Iris pigment epithelial cell (primary cell): Measurements from ENCODE around the gene SFXN3.
"Not testable (repeated sequence)": the region's sequence is repeated elsewhere in the genome, so short reads cannot be mapped to it uniquely, and the experiment has no call there.

ENCODE experiments used
- DNase-seq: peaks from one replicate; pipeline ENCODE4 v3.0.0-alpha.2; 2011; ENCODE audit warnings: low read depth

The SFXN3 gene

DNA sequence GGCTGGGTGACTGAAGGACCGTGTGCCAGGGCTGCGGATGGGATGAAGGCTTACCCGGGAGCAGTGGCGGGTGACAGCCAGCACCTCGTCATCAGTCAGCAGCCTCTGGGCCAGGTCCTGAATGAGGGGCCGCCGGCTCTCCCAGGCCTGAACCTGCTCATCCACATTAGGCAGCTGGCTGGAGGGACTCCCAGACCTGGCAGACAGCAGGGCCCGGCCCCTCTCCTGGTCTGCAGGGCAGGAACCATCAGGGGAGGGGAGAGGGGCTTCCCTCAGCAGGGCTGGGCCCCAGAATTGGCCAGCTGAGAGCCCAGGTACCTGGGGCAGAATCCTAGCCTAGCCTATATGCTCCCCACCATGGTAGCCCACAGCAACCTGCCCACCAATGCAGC is 15.5 kb upstream of the SFXN3 start:
- DNase-seq: no peak

DNA sequence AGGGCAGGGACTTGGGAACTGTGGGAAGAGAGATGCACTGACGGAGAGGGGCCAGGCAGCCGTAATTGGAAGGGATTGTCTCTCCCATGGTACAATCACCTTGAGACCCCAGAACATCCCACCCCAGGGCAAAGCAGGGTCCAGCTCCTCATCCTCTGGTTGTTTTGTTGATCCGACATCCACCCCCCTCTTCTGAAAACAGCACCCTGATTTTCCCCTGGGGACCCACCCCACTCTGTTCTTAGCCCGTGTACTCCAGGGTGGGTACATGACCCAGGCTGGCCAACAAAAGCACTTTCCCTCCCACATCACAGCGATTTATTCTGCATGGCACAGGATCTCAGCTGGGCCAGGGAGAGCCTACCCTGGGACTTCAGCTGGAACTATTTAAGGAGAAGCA is 14.2 kb upstream of the SFXN3 start:
- DNase-seq: no peak

GRCh38 chr10:101018118-101018599 is 12.9 kb upstream of the SFXN3 start:
- no peak for DNase-seq

GRCh38 chr10:101018600-101019439 is 12.2 kb upstream of the SFXN3 start:
- peak; percentile 79 for DNase-seq

DNA sequence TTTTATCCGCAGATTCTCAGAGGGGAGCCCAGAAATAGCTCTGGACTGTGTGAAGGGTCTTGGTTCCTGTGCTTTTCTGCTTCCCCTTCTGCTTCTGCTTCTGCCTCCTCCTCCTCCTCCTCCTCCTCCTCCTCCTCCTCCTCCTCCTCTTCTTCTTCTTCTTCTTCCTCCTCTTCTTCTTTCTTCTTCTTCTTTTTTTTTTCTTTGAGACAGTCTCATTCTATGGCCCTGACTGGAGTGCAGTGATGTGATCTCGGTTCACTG is 11.7 kb upstream of the SFXN3 start:
- no peak for DNase-seq

GRCh38 chr10:101020427-101021075 is 10.5 kb upstream of the SFXN3 start:
- DNase-seq: no peak

GRCh38 chr10:101021239-101021638 is 9.8 kb upstream of the SFXN3 start:
- DNase-seq: no peak

GRCh38 chr10:101021692-101022251 is 9.3 kb upstream of the SFXN3 start:
- DNase-seq: no peak

DNA sequence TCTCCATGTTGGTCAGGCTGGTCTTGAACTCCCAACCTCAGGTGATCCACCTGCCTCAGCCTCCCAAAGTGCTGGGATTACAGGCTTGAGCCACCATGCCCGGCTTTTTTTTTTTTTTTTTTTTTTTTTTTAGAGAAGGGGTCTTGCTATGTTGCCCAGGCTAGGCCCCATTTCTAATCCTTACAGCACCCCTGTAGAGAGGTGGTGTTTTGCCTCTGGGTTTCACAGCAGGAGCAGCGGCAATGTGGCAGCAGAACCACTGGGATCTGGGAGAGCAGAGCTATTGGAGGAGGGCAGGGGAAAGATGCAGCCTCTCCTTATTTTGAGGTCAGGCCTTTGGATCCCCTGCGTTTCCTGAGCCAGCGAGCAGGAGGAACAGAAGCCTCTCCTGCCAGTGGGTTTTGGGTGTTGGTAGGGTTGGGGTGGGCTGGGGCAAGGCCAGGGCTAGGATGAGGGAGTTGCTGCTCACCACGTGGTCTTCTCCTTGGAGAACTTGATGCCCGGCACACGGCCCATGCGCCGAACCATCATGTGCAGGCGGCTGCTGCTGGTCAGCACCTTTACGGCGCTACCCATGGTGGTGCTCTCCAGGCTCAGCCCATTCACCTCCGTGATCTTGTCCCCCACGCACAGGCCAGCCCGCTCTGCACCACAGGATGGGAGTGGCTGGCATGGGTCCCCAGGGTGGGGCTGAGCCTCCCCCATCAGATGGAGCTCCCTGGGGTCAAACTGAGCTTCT is 7.9 kb upstream of the SFXN3 start:
- DNase-seq: no peak

DNA sequence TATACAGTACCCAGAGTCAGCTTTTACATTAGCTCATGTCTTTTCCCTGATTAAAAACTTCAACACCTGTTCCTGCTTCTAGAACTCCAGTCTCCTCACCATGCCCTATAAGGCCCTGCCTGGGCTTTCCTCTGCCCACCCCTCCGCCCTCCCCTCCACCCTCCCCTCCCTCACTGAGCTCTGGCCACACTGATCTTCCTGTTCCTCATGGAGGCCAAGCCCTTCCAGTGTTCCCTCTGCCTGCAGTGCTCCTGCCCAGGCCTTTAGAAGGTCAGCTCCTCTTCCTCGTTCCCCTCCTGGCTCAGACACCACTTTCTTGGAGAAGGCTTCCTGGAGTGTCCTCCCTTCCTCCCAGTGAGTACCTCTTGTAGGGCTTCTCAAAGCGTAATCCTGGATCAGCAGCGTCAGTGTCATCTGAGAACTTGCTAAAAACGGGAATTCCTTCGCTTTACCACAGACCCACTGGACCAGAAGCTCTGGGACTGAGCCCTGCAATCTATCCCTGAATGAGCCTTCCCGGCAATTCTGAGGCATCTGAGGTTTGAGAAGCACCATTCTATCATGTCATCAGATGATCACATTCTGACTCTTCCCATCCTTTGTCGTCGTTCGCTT is 3.8 kb upstream of the SFXN3 start:
- DNase-seq: no peak

GRCh38 chr10:101028446-101029337 is 2.3 kb upstream of the SFXN3 start:
- DNase-seq: no peak

DNA sequence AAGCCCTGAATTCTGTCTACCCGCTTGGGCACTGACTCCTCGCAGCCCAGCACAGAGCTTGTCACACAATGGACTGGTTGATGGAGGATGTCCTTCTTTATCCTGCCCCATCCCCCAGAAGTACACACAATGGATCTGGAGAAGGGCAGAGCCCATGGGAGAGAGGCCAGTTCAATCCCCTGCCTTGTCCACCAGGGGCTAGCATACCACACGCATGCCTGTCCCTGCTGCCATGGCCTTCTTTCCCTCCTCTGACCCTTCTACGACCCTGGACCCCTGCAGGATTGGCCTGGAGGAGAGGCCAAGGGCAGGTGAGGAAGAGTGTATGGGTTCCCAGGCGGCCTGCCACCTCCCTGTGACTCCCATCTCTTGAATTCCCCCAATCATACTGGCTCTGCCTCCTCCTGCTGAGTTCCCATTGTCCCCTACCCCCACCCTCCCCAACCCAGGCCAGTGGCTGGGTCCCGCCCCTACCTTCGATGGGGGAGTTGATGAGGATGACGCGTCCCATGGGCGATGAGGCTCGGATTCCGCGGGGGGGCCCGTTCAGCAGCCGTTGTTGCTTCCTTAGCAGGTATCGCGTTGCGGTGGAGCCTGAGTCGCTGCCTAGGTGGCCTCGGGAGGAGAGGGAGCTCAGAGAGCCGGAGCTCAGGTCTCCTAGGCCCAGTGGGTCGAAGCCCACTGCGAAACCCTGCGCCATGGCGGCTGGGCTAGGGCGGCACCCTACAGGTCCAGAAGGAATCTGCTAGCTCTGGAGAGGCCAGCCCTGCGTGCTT is 1.3 kb upstream of the SFXN3 start:
- DNase-seq: no peak

GRCh38 chr10:101030496-101031127 is 422 bp upstream of the SFXN3 start:
- DNase-seq: peak; percentile 26

- DNase-seq: peak; percentile 67
Observed at GRCh38 chr10:101031796-101032636, 982 bp downstream of the SFXN3 start.

DNA sequence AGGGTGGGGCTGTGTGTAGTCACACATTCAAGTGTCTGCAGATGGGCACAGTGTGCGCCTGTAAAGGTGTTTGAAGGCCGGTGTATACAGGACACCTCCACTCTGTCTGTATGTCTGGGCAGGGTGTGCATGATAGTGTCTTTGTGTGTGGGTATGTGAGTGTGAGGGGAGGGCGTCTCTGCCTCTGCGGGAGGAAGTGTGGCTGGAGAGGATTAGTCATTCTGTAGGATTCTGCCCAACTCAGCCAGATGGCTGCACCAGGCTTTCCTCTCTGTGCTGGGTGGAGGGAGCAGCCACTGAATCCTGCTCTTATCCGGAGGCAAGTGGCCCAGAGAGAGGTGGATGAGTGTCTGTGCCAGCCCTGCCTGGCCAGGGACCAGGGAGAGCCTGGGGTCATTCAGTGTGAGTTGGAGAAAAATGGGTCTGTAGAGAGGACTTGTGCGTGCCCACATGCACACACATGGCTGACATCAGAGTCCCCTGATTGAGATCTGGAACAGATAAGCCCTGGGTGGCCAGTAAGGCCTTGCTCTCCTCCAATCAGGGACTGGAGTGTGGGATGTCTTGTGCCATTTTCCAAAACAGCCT is 1.7 kb downstream of the SFXN3 start:
- DNase-seq: peak; percentile 89

DNA sequence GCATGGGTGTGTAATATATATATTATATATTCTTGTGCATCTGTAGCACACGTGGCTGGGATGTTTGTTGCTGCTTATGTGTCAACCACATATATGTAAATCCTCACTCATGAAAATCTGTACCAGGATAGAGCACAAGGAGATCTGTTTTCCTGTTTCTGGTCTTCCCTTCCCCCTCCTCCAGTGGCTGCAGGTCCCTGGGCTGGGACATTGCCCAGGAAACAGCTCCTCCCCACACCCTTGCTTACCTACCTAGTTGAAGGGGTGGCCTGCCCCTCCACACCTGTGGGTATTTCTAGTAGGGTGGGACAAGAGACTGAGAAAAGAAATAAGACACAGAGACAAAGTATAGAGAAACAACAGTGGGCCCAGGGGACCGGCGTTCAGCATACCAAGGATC is 2.2 kb downstream of the SFXN3 start:
- DNase-seq: no peak

DNA sequence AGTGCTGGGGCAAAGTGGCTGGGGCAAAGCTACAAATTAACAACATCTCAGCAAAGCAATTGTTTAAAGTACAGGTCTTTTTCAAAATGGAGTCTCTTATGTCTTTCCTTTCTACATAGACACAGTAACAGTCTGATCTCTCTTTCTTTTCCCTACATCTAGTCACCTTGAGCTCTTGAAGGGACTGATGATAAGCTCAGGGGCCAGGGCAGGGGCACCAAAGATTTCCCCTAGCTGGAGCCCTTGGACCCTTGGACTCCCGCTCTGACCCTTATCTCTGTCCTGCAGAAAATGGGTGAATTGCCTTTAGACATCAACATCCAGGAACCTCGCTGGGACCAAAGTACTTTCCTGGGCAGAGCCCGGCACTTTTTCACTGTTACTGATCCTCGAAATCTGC is 3.4 kb downstream of the SFXN3 start:
- not testable (repeated sequence) for DNase-seq

DNA sequence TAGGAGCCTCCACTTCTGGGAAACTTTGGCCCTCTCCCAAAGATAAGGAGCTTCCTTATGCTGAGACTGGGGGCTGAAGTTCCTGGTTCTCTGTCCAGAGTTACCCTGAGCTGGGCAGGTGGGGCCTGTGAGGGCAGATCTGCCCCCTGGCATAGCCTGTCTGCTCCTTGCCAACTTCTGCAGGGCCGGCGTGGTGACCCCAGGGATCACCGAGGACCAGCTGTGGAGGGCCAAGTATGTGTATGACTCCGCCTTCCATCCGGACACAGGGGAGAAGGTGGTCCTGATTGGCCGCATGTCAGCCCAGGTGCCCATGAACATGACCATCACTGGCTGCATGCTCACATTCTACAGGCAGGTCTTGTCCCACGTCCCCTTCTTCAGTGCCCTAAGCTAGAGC is 4.3 kb downstream of the SFXN3 start:
- DNase-seq: no peak
